Endometrial microvascular endothelial cells (primary cell): ENCODE results near the gene DTNB. TPM values are rescaled to one million over a fixed set of nuclear protein-coding genes. Genes with fewer than 3 reads are reported as not detected.
"Not testable (repeated sequence)": the region's sequence is repeated elsewhere in the genome, so short reads cannot be mapped to it uniquely, and the experiment has no call there.

ENCODE experiments used
- in situ Hi-C: cut with HindIII; loops from 2 replicates; pipeline ENCODE4 v1.10.0; 2017; ENCODE audit warnings: low sequenced_read_pairs, low pct_unique_long_range_greater_than_20kb; ENCODE audit errors: inconsistent ontology term
- total RNA-seq: library from RNA; depleted of rRNA; stranded (reverse); fragments of >200 nt; gene quantifications from one replicate; pipeline ENCODE4 v1.2.3, GENCODE V29; 2015; ENCODE audit errors: inconsistent ontology term

The DTNB gene
- total RNA-seq, result 2.6 TPM

DNA sequence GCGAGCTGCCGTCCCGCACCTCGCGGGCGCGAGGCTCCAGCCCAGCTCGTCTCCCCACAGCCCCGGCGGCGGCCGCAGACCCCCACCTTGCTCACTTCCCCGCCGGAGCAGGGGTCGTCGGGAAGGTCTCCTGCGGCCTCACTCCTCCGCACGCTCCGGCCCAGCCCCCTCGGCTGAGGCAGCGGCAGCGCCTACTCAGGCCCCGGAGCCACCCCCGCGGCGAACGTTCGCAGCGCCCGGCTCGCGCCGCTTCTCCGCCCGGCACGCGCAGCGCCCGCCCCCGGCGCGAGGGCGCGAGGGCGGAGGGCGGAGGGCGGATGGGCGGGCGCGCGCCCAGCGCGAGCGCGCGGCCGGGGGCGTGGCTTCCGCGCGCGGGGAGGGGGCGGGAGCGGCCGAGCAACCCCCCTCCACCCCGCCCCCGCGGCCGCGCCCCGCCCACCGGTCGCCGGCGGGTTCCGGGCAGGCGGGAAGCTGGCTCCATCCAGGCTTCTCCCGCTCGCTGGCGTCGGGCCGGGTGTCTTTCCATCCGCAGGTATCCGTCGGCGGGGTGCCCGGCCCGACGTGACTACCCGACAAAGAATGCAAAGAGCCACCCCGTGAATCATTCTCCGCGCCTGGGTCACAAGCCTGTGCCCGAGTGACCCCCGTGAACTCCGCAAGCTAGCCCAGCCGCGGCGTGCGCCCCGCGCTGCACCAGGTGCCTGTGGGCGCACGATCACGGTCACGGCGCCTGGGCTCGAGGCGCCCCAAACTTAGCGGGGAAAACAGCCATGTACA, at the start of gene DTNB:
Gene DTNB, minus strand, starts transcription at position 278 of the 777 bp plus-strand sequence. CDS start 20,917 bp downstream, outside the sequence.
- in situ Hi-C loops, result no loop called here

DNA sequence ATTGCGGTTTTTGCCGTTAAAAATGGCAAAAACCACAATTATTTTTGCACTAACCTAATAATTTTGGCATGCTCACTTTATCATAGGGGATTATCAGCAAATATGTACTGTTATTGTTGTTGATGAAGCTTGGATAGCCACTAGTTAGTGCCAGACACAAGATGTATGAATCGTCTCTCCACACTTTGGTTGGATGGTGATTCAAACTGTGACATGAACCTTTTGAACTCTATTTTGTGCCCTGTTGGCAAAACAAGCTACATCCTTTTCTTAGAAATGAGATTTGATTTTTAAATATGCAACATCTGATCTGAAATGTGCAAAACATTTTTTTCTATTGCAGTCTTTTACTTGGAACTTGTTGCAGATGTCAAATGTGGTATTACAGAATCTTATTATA, 48.8 kb upstream of the DTNB start:
- in situ Hi-C loops, result no loop called here

DNA sequence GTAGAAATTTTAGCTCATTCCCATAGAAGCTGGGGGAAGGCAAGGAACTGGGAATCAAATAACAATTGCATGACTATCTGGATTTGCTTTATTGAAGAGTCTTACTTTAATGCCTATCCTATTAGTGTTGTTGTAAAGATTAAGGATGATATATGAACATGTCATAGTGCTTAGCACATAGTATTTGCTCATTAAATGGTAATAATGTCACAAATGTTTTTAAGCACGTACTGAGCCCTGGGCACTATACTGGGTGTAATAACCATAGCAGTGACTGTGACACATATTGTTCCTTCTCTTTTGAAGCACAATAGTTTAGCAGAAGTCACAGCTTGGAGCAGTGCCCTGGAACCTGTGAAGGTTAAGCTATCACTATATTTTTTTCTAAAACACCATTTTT, 47.2 kb upstream of the DTNB start:
- in situ Hi-C loops, result no loop called here

DNA sequence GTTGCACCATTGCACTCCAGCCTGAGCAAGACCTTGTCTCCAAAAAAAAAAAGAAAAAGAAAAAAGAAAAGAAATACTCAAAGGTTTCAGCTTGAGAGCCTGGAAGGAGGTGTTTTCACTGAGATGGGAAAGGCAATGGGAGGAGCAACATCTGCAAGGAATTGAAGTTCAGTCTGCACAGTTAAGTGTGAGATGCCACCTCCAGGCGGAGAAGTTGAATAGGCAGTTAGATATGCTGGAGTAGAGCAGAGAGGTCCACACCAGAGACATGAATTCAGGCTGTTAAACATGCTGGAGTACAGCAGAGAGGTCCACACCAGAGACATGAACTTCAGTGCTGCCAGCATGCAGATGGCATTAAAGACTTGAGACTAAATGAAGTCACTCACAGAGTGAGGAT, 41.4 kb upstream of the DTNB start:
- in situ Hi-C loops, result no loop called here

DNA sequence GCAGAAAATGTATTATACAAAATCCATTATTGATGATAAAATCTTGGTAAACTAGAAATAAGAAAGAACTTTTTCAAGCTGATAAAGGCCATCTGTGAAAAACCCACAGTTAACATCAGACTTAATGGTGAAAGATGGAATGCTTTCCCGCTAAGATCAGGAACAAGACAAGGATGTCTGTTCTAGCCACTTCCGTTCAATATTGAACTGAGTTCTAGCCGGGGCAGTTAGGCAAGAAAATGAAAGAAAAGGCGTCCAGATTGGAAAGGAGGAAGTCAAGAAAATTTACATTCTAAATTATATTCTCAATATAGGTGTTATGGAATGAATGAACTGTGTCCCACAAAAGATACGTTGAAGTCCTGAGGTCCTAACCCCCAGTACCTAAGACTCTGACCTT, 39.1 kb upstream of the DTNB start:
- in situ Hi-C loops, result no loop called here

DNA sequence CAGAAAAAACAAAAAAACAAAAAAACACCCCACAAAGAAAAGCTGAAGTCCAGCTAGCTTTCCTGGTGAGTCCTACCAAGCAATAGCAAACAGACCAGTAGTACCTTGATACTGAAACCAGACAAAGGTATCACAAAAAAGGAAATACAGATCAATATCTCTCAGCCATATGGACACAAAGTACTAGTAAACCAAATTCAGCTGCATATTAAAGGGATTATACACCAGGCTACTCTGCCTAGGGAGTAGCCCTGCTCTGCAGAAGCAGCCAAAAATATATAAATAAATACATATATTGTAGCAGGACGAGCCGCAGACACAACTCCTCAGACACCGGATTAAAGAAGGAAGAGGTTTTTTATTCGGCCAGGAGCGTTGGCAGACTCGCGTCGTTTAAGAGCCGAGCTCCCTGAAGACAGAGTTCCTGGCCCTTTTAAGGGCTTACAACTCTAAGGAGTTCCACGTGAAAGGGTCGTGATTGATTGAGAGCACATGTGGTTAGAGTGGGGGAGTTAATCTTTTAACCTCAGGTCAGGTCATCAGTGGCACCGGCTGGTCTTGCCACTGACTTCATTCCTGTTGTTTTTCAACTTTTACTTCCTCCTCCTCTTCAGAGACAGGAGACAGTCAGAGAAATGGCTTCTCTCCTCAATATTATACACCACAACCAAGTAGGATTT, 38.4 kb upstream of the DTNB start:
- in situ Hi-C loops, result no loop called here

DNA sequence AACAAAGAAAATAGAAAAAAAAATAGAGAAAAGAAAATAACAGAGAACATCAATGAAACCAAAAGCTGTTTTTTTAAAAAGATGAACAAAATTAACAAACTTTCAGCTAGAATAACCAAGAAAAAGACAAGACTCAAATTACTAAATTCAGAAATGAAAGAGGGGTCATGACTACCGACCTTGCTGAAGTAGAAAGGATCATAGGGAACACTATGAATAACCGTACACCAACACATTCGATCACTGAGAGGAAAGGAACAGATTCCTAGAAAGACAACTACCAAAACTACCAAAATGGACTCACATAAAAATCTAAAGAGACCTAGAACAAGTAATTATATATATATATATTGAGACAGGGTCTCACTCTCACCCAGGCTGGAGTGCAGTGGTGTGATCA, 37.4 kb upstream of the DTNB start:
- in situ Hi-C loops, result no loop called here

DNA sequence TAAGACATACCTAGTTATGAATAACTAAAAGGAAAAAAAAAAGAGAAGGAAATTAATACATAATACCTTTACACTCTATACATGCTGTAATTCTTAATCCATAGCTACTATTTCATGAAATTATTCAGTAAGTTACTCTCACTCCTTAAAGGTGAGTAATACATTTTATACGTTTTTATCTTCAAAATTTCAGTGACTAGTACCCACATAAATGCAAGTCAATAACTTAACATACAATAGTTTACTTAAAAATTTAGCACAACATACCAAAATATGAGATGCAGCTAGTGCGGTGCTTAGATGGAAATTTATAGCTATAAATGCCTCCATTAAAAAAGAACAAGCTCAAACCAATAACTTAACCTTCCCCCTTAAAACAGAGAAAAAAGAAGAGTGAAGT, 36.0 kb upstream of the DTNB start:
- in situ Hi-C loops, result no loop called here

DNA sequence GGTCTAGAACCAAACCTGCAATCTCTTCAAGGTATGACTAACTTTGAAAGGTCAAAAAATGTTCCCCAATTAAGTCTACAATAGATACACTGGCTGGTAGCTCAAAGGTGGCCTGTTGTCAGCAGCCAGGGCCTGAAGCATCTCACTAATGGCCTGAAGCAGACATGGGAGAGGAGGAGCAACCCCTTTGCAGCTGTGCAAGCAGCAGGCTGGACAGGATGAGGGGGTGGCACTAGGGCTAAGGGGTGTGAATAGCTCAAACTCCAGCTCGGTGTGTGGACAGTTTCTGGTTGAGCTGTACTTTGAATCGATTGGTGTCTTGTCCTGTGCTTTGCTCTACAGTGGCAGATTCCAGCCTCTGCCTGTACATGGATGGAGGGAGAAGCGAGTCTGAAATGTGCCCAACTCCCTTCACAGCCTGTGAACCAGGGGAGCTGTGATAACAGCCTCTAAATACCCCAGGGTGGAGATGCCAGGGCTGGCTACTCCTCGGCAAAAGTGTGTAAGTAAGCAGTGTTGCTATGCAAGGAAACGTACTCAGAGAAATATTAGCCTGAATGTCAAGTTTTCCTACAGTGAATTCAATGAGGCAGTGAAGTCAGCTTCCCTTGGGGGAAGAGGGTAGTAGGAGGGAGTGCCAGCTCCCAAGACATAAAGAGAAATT, 34.7 kb upstream of the DTNB start:
- in situ Hi-C loops, result no loop called here

DNA sequence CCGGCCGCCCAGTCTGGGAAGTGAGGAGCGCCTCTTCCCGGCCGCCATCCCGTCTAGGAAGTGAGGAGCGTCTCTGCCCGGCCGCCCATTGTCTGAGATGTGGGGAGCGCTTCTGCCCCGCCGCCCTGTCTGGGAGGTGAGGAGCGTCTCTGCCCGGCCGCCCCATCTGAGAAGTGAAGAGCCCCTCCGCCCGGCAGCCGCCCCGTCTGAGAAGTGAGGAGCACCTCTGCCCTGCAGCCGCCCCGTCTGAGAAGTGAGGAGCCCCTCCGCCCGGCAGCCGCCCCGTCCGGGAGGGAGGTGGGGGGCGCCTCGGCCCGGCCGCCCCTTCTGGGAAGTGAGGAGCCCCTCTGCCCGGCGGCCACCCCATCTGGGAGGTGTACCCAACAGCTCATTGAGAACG, 32.2 kb upstream of the DTNB start:
- in situ Hi-C loops, result not testable (repeated sequence)

DNA sequence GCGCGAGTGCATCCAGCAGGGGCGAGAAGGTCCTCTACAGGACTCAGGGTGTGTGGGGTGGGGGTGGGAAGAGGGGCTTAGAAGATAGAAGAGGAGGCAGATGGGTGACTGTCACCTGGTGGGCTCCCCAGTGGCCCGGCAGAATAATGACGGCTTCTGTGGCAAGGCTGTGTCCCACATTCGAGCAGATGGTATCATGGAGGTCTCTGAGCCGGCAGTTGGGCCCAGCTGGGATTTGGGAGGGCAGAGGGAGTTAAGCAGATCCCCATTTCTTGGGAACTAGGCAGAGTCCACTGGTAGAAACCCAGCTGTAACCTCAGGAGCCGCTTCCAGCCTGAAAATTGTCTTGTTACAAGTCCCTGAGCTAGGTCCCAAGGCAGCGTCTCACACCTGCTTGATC, 28.4 kb upstream of the DTNB start:
- in situ Hi-C loops, result no loop called here

DNA sequence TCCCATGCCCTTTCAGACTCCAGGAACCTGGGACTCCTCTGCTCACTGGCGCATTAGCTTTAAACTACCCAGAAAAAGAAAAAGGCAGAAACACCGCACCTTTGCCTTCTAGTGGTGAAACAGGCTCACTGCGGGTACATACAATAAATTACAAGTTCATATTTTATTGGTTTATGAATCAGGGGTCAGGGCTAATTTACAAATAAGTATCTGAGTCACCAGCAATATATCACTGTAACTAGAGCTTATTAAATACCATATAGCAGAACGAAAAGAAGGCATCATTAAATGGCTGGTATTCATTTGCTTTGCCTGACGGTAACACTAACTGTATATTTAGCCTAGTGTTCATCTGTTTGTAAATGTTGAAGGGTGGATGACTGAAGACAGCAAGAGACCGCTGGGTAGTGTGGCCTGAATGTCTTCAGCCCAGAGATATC, 26.9 kb upstream of the DTNB start:
- in situ Hi-C loops, result no loop called here

DNA sequence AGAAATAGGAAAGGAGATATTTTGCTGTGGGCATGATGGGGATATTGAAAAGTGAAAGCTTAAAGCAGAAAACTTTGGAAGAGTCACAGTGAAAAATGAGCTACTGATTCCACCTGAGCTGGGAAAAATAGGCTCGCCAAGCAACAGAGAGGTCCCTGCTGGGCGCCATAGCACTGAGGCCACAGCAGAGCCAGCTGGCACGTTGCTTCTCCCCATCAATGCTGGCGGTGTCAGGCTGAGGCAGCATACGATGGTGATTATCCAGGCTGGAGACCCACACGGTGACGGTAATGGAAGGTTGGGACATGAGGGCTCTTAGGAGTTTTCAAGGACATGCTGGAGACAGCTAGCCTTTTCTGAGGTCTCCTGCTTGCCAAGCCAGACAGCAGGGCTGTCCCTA, 25.8 kb upstream of the DTNB start:
- in situ Hi-C loops, result no loop called here

DNA sequence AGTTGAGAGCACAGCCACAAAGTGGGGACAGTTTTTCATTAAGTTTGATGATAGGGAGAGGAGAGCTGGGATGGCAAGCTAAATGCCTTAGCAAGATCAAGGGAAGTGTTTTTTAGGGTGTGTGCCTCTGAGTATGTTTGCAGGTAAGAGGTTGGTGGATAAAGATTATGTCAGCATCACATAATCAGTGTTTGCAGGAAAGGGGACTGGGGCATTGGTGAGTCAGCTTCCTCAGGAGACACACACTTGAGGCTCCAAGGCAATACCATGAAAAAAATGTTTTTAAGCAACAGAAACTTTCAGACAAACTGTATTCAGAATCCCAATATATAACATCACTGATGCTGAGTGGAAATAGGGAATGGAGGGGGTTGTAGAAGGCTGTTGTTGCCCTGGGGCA, 25.4 kb upstream of the DTNB start:
- in situ Hi-C loops, result no loop called here

DNA sequence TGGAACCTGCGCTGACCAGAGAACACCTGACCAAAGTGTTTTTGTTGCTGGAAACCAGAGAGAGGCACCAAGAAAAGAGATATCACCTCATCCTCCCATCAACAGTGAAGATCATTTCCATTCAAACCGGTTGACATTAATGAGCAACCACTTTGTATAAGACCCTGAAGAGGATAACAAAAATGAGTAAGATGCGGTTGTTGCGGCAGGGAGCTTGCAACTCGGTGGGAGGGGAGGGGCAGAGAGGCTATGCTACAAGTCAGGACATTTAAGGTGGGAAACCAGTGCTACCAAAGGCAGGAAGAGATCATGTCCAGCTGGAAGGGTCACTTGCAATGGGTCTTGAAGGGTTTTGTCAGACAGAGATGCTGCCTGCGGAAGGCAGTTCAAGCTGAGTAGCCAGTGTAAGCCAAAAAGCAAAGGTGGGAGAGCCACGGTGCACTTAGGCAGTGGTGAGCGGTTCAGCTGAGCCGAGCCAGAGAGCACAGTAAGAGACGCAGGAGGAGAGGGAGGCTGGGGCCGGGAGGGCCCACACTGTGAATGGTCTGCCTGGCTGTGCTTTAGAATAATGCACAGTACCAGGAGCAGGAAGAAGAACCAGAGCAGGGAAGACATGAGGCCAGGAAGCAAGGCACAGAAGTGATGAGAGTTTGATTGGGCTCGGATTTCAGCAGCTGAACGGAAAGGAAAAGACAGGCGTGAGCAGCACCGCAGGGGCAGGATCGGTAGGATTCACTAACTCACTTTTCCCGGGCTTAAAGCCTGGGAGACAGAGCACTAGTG, 24.4 kb upstream of the DTNB start:
- in situ Hi-C loops, result no loop called here

DNA sequence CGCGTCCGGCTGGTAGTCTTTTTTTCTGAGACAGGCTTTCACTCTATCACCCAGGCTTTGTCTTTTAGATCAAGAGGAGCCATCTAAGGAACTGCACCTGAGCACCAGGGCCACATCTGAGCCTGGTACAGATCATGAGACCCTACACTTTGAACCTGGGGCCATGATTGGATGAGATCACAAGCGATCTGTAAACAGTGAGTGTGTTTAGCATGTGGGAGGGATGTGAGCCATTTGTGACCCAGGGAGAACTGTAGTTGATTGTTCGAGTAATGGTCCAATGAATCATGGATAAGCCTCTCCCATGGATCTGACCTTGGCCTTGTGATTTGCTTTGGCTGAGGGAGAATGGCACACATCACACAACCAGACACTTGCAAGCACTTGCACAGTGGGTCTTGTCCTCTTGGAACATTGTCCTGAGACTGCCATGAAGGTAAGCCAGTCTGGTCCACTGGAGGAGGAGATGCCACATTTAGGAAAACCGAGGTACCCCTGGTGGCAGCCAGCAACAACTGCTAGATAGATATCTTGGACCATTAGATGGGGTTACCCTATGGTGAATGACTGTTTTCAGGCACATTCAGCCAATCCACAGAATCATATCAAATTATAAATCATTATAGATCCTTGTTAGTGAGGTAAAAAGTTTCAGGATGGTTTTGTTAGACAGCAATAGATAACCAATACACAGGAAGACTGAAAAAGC, 19.5 kb upstream of the DTNB start:
- in situ Hi-C loops, result no loop called here

DNA sequence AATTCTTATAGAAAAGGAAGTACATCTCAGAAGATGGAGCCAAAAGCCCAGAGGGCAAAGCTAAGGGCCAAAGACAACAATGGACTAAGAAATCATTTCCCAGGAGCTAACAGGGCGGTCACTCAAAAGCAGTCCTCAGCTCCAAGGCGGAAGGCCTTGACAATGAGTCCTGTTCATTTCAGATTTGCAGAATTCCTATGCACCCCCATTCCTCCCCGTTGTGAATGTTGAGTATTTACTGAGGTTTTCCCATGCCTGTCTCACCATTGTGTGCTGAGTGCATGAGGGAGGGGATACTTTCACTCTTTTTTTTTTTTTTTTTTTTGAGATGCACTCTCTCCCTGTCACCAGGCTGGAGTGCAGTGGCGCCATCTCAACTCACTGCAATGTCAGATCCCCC, 18.8 kb upstream of the DTNB start:
- in situ Hi-C loops, result no loop called here

DNA sequence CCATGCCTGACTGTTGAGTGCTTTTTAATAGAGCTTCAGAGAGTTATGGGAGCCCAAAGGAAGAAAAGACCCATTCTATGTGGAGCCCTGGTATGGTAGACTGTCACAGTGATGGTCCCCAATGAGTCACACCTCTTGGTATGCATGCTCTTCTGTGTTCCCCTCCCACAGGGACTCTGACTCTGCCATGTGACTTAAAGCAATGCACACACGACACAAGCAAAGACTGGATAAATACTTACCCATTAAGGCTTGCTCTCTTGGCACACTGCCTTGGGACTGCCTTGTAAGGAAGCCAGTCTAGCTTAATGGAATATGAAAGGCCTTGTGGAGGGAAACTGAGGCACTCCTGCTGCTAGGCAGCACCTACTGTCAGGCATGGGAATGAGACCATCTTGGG, 16.7 kb upstream of the DTNB start:
- in situ Hi-C loops, result no loop called here

DNA sequence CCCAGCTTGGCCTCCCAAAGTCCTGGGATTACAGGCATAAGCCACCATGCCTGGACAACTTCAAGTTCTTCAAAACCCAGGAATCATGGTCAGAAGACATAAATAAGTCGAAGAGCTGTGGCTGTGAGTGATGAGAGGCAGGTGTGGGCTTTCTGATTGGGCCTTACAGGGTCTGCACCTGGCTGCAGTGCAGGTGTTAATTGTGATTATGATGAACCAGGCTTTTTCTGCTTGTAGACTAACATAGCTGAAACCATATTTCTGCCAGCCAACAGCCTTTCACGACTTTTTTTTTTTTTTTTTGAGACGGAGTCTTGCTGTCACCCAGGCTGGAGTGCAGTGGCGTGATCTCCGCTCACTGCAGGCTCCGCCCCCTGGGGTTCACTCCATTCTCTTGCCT, 14.9 kb upstream of the DTNB start:
- in situ Hi-C loops, result no loop called here
